RPMI7951 (cell line): ENCODE data around the gene RAB3C. TPM values are rescaled to one million over a fixed set of nuclear protein-coding genes. Genes with fewer than 3 reads are reported as not detected.

Source experiments
- DNase-seq: peaks from one replicate; pipeline ENCODE4 v3.0.0-alpha.2; 2012; ENCODE audit warnings: low read depth
- total RNA-seq: library from RNA; depleted of rRNA; stranded (reverse); fragments of >200 nt; shearing (Covaris generic); gene quantifications from 2 replicates; pipeline ENCODE4 v1.2.3, GENCODE V29; 2014

Gene RAB3C
- total RNA-seq, 1 experiment from 2014 or later: not detected

GRCh38 chr5:58827463-58827862 is 244.6 kb downstream of the RAB3C start:
- DNase-seq: no peak

GRCh38 chr5:58828258-58828657 is 245.4 kb downstream of the RAB3C start:
- DNase-seq: no peak

- DNase-seq: no peak
Measured at GRCh38 chr5:58834242-58835225, 251.7 kb downstream of the RAB3C start.

DNA sequence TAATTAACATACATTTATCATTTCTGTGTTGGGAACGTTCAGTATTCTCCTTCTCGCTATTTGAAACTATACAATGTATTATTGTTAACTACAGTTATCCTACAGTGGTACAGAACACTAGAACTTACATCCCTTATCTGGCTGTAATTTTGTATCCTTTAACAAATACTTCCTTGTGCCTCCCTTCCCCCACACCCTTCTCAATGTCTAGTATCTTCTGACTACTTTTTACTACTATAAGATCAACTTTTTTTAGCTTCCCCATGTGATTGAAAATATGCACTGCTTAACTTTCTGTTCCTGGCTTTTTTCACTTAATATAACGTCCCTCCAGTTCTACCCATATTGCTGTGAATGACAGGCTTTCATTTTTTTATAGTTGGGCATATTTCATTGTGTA is 253.5 kb downstream of the RAB3C start:
- no peak for DNase-seq

DNA sequence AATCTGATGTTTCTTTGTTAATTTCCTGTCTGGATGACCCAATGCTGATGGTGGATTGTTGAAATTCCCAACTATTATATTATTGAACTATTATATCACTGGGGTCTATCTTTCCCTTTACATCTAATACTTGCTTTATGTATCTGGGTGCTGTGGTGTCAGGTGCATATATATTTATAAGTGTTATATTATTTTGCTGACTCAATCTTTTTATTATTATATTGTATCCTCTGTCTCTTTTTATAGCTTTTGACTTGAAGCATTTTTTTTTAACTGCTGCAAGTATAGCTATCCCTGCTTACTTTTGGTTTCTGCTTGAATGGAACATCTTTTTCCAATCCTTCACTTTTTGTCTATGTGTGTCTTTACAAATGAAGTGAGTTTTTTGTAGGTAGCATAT is 255.9 kb downstream of the RAB3C start:
- no peak for DNase-seq

- peak; percentile 18 for DNase-seq
Measured at GRCh38 chr5:58842852-58843251, 260.0 kb downstream of the RAB3C start.

DNA sequence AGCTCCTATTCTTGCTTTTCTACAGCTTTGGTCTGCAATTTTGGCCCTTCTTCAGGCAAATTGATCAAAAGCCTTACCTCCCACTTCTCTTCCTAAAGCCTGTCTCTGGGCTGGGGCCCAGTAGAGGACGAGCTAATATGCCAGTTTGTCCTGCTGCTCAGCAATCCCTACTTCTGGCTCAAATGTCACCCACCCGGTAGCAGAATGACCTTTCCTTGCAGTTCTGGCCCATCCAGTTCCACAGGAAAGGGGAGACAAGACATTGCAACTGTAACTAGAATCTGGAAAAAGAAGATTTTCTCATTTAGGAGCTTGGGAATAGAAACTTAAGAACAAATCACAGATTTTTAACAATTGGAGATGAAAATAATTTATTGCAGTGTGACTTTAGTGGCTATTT is 261.5 kb downstream of the RAB3C start:
- DNase-seq: no peak

DNA sequence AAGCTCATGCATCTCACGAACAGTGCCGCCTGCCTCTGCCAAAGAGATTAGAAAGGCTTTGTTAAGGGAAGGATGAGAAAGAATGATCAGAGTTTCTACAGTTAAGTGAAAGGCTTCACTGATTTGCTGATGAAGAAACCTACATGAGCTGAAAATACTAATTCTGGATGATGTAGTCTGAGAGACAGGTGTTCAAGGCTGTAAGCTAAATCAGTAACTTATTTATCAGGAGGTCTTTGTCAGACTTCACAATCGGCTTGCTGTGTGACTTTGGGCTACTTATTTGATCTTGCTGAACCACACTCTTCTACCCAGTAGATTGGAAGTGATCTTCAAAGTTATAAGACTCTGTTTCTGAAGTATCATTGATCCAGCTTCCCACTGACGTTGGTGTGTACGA is 264.2 kb downstream of the RAB3C start:
- DNase-seq: no peak

- no peak for DNase-seq
Measured at GRCh38 chr5:58849223-58849622, 266.3 kb downstream of the RAB3C start.

DNA sequence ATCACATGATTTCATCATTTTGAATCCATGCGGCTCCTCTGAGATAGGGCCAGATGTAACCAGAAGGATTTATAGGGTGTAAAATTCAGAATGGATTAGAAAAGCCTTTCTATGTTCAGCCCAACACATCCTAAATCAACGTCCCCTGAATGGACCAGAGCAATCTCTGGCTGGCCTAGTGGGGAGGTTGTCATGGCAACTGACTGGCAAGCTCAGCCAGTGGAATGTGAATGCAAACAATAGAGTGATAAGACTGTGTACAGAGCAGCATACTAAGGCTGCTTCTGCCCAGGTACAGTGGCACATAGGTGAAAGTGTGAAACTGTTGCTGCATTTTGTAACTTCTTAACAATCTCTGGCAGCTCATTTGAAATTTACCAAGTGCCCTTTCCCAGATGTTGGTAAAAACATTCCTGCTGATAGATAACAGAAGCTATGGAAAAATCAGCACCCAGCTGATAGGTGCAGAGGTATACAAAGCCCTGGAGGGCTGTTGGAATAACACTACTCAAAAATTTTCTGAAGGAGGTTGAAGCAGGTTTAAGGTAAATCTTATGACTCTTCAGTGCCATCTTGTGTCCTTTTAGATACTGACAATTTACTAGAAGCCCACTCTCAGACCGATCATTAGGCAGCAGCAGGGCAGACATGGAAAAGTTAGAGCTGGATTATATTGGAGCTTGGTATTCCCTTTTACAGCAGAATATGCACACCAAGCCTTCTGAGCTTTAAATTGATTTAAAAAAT is 267.2 kb downstream of the RAB3C start:
- DNase-seq: peak; percentile 24

- no peak for DNase-seq
Measured at GRCh38 chr5:58851153-58851552, 268.3 kb downstream of the RAB3C start.

GRCh38 chr5:58851571-58851970 is 268.7 kb downstream of the RAB3C start:
- no peak for DNase-seq

- no peak for DNase-seq
Measured at GRCh38 chr5:58852566-58852965, 269.7 kb downstream of the RAB3C start.

DNA sequence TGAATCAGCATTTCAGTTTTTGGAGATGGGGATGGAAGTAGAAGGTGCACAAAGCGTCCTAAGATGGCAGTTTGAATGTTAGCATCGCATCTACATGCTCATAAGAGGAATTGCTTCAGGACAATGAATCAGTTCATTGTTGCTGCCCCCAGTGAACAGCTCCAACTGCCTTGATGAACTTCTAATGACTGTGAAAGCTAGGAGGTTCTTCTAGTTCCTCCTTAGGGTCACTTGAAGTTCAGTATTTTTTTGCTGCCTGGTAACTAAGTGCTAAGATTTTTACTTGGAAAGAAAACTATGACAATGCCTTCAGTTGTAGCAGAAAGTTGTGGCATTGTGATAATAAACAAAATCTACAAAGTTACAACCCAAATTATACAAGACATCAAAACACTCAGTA is 271.6 kb downstream of the RAB3C start:
- peak; percentile 19 for DNase-seq

DNA sequence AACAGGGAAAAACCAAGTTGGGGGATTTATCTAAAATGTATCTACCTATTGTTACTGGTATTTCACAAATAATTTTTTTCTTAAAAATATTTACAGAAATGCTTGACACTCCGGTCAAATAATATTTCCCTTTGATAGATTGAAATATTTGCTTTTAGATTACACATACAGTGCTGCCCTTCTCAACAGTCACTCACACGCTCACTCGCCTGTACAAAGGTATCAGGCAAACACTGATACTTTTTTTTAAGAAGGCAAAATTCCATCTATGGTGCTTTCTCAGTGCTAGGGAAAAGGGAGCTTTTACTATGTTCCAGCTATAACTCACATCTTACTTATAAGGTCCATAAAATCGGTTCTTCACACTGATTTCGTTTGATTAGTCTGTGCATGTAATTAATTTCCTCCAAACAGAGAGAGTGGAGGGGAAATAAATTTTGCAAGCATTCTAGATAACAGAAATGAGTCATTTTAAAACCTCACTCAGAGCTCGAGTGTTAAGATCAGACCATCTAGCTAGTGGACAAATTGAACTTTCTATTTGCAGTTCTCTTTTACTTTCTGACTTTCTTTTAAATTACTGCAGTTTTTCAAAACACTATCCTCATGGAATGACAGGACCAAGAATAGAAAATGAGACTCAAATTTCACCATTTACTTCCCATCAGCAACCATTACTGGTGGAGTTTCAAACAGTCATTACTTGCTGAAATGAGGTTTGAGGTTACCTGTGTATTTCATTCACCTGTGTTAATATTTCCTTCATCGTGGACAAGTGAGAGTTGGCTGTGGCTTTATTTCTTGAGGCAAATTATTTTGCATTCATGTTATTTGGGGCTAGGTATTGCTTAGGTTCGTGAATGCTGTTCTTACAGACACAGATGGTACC is 273.2 kb downstream of the RAB3C start:
- DNase-seq: no peak

DNA sequence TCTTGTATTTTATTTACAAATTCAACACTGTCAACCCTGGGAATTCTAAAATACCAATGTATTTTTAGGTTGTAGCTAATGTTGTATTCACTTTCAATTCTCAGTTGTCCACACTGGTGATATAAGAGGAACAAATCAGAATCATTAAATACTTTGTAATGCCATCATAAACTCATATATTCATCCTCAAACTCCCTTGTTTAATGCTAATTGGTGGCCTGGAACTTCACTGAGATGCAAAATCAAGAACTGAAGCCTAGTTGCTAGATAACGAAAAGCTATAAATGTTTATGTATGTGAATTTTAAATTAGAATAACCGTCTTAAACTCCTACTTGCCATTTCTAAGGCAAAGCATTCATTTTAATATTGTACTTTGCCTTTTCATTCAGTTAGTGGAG is 274.7 kb downstream of the RAB3C start:
- DNase-seq: no peak

DNA sequence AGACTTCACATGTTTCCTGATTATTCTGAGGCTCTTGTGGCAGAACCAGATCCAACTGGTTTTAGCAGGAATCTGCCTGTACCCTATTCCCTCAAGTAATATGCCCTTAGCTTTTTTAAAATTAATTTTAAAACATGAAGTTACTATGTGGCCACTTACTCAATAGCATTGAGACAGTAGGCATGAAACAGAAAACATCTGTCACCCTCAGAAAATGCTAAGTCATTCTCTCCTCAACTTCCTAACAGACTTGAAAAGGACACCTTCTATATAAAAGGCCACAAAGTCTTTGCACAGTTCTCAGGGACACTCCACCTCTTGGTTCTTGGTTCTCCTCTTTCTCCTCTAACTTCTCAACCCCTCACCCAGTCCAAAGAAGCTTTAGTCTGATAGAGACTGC is 277.8 kb downstream of the RAB3C start:
- DNase-seq: peak; percentile 49

DNA sequence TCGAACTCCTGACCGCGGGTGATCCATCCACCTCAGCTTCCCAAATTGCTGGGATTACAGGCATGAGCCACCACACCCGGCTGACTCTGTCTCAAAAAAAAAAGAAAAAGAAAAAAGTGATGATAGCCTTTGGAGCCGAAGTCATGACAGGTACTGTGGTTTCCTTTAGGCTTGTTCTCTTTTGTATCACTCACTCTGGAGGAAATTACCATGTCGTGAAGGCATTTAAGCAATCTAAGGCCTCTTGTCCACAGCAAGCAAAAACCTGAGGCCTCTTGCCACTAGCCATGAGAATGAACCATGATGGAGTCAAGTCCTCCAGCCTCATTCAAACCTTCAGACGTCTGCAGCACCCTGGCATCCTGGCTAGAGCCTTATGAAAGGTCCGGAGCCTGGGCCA is 286.1 kb downstream of the RAB3C start:
- DNase-seq: no peak

DNA sequence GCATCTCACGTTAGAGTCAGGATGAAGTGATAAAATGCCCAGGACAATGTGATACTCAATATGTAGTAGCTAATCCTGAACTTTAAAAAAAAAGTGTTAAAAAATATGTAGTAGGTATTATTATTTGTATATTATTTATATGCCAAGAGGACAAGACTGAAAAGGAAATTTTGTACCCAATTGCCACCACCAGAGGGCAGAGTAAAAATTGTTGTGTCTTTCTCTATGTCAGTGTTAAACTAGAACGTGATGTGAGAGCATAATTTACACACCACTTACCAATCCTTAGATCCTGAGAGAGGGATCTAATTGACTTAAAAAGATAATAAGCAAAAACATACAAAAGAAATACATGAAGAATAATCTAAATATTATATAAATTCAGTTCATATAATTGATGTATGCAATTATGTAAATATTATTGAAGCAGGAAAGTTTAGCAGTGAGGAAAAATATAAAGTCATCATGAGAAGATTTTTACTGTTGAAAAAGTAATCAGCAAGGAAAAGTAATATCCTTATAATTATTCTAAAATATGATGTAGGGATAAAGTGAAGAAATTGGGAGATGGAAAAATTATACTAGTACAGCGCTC is 288.9 kb downstream of the RAB3C start:
- peak; percentile 34 for DNase-seq

DNA sequence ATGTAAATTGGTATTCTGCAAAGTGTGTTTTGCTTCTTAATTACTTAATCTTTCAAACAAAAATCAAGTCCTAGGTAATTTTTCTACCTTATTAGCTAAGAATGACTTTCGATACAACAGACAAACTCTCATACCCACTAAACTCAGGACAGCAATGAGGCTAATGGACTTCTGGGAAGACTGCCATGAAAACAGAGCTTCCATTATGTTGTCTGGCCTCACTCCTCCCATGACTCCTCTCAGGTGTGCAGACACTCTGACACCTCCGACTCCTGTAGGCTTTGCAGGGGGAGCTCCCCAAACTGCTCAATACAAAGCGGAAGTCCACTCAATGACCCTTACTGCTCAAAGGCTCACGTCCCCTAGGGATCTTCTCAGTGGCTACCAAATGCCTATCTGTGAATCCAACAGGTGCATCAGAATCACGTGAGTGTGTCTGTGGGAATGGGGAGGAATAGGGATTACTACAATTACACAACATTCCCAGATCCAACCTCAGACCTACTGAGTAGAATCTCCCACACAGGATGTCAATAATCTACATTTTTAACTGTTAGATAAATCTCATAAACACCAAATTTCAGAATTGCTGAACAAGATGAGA is 289.9 kb downstream of the RAB3C start:
- DNase-seq: no peak

DNA sequence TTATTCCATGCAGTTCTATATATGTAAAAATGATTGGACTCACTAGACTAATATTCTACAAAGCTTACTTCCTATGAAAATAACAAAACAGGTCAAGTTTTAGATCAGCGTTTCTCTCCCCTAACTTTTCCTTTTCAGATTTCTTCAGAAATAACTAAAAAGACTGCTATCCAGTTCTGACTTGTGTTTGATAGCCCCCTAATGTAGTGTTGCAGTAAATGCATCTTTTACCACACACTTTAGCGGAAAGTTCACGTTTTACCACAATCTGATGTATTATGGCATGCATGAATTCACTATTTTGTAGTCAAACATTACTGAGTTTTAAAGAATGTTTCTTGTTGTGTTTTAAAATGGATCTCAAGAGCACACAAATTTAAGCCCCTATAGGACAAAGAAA is 292.7 kb downstream of the RAB3C start:
- DNase-seq: no peak
